NCI-H748 (cell line): ENCODE results near the gene SYT3.

ENCODE experiments used
- DNase-seq: peaks from one replicate; lab custom pipeline; 2025; ENCODE audit not compliant: unreplicated experiment; lab: John Stamatoyannopoulos, UW

SYT3 gene

GRCh38 chr19:50639121-50640112 lies at the start of gene SYT3:
Gene SYT3, minus strand, starts transcription at chr19:50639881. Its CDS starts 2,470 bp downstream, at chr19:50637411.
- DNase-seq, result peak; percentile 83

GRCh38 chr19:50688766-50689165 lies 49.1 kb upstream of the SYT3 start:
- DNase-seq, result no peak

GRCh38 chr19:50686310-50687032 lies 46.8 kb upstream of the SYT3 start:
- DNase-seq, result no peak

GRCh38 chr19:50679177-50680125 lies 39.8 kb upstream of the SYT3 start:
- DNase-seq, result peak; percentile 80

- DNase-seq, result no peak
Measured at GRCh38 chr19:50678323-50678722, 38.6 kb upstream of the SYT3 start.

GRCh38 chr19:50677636-50678035 lies 38.0 kb upstream of the SYT3 start:
- DNase-seq, result no peak

GRCh38 chr19:50676625-50677197 lies 37.0 kb upstream of the SYT3 start:
- no peak for DNase-seq

- DNase-seq, result no peak
Measured at GRCh38 chr19:50673118-50673517, 33.4 kb upstream of the SYT3 start.

- no peak for DNase-seq
Measured at GRCh38 chr19:50670102-50670380, 30.4 kb upstream of the SYT3 start.

- DNase-seq, result peak; percentile 45
Measured at GRCh38 chr19:50669302-50670101, 29.8 kb upstream of the SYT3 start.

- no peak for DNase-seq
Measured at GRCh38 chr19:50668879-50669278, 29.2 kb upstream of the SYT3 start.

- DNase-seq, result no peak
Measured at GRCh38 chr19:50668416-50668815, 28.7 kb upstream of the SYT3 start.

- no peak for DNase-seq
Measured at GRCh38 chr19:50667759-50668231, 28.1 kb upstream of the SYT3 start.

GRCh38 chr19:50667177-50667758 lies 27.6 kb upstream of the SYT3 start:
- no peak for DNase-seq

- no peak for DNase-seq
Measured at GRCh38 chr19:50666346-50667176, 26.9 kb upstream of the SYT3 start.

- DNase-seq, result no peak
Measured at GRCh38 chr19:50664204-50664603, 24.5 kb upstream of the SYT3 start.

- DNase-seq, result peak; percentile 80
Measured at GRCh38 chr19:50663482-50663790, 23.8 kb upstream of the SYT3 start.

- DNase-seq, result no peak
Measured at GRCh38 chr19:50662651-50663481, 23.2 kb upstream of the SYT3 start.
